MCF 10A (cell line): ENCODE results near the gene HCST. TPM values are rescaled to one million over a fixed set of nuclear protein-coding genes. Genes with fewer than 3 reads are reported as not detected.
A peak's percentile ranks its signal among the peaks of the same experiment; 100 is the strongest.

ENCODE experiments used
- BruUV-seq: library from RNA; stranded (reverse); fragments of 400-500 nt; replicated peaks from 2 replicates; lab custom pipeline; 2021; lab: Mats Ljungman, UMichigan
- CTCF ChIA-PET: fragments of 300-600 bp; sonication (Branson Sonifier 250); formaldehyde crosslinking; extraction: SDS; loops from one replicate; lab custom pipeline; 2021; ENCODE audit warnings: antibody characterized with exemption, inconsistent platforms; lab: Yijun Ruan, JAX
- POLR2A ChIA-PET: fragments of 300-600, 350-650 bp; sonication (Branson Sonifier 250); formaldehyde crosslinking; extraction: SDS; loops from one replicate; lab custom pipeline; 2020; ENCODE audit warnings: antibody characterized with exemption, inconsistent platforms; lab: Yijun Ruan, JAX
- DNase-seq: peaks from one replicate; pipeline ENCODE4 v3.0.0-alpha.2; 2018; ENCODE audit not compliant: unreplicated experiment
- H3K27ac Mint-ChIP-seq: one replicate; pipeline ENCODE4 v1.8.0; 2022; ENCODE audit warnings: mild to moderate bottlenecking, low read depth, mixed read lengths; ENCODE audit not compliant: unreplicated experiment
- H3K27me3 Mint-ChIP-seq: one replicate; pipeline ENCODE4 v1.8.0; 2022; ENCODE audit warnings: mixed read lengths; ENCODE audit not compliant: insufficient read depth, unreplicated experiment
- H3K36me3 Mint-ChIP-seq: one replicate; pipeline ENCODE4 v1.8.0; 2022; ENCODE audit warnings: mild to moderate bottlenecking, moderate library complexity, mixed read lengths; ENCODE audit not compliant: insufficient read depth, unreplicated experiment
- H3K4me1 Mint-ChIP-seq: one replicate; pipeline ENCODE4 v1.8.0; 2022; ENCODE audit warnings: mixed read lengths; ENCODE audit not compliant: insufficient read depth, unreplicated experiment
- H3K4me3 Mint-ChIP-seq: one replicate; pipeline ENCODE4 v1.8.0; 2022; ENCODE audit warnings: mild to moderate bottlenecking, moderate library complexity, mixed read lengths; ENCODE audit not compliant: unreplicated experiment
- H3K9me3 Mint-ChIP-seq: one replicate; pipeline ENCODE4 v1.8.0; 2022; ENCODE audit warnings: mixed read lengths; ENCODE audit not compliant: unreplicated experiment
- CTCF ChIP-seq: fragments of 200-600 bp; IDR thresholded peaks from one replicate; pipeline ENCODE4 v1.8.0; 2022; ENCODE audit warnings: antibody characterized with exemption, mild to moderate bottlenecking; ENCODE audit not compliant: unreplicated experiment
- intact Hi-C: fragments of 100-400 bp; cut with micrococcal nuclease; formaldehyde crosslinking; loops from 2 replicates; pipeline ENCODE4 v1.14.1; 2022
- total RNA-seq: library from RNA; stranded (reverse); gene quantifications from 2 replicates; pipeline ENCODE4 v1.2.3, GENCODE V29; 2022

Gene HCST
- total RNA-seq, 1 experiment from 2014 or later: not detected

GRCh38 chr19:35903550-35904179, 1.3 kb downstream of the HCST start:
- no peak for TF ChIP-seq CTCF
- peak overlapping the region; percentile 81 for H3K27ac Mint-ChIP-seq
- POLR2A ChIA-PET: interaction anchor here (0.8 kb wide), 1 partner anchor 31 kb away, joined by 3 read pairs; no protein-coding TSS in a partner anchor
- no peaks in the 10 kb centered on the region for H3K36me3 Mint-ChIP-seq
- H3K4me1 Mint-ChIP-seq: peaks cover 16% of the 10 kb centered on the region
- DNase-seq: peak; percentile 45
- H3K4me3 Mint-ChIP-seq: peak overlapping the region; percentile 63
- intact Hi-C loops: no loop called here
- BruUV-seq: no TSS peak
- no peaks in the 10 kb centered on the region for H3K27me3 Mint-ChIP-seq
- CTCF ChIA-PET: no interaction called here
- H3K9me3 Mint-ChIP-seq: no peaks in the 10 kb centered on the region

- POLR2A ChIA-PET: no interaction called here
- no peaks in the 10 kb centered on the region for H3K9me3 Mint-ChIP-seq
Observed at GRCh38 chr19:35904311-35905068, 2.2 kb downstream of the HCST start.

GRCh38 chr19:35905178-35905727, 2.9 kb downstream of the HCST start:
- DNase-seq: no peak
- no peak for TF ChIP-seq CTCF
- intact Hi-C loops: no loop called here
- H3K4me3 Mint-ChIP-seq: no peak overlapping the region
- no peaks in the 10 kb centered on the region for H3K27me3 Mint-ChIP-seq
- ChIA-PET CTCF (interaction anchor here (0.5 to 0.6 kb wide), 2 partner anchors 28 to 587 kb away, joined by 3 read pairs; no protein-coding TSS in a partner anchor), POLR2A (no interaction called here)
- no peak overlapping the region for H3K27ac Mint-ChIP-seq
- H3K36me3 Mint-ChIP-seq: no peaks in the 10 kb centered on the region
- BruUV-seq: no TSS peak
- H3K9me3 Mint-ChIP-seq: no peaks in the 10 kb centered on the region
- peaks cover 16% of the 10 kb centered on the region for H3K4me1 Mint-ChIP-seq

More at GRCh38 chr19:35904311-35905068, 2.2 kb downstream of the HCST start:
- CTCF ChIA-PET: interaction anchor here (0.5 kb wide), 1 partner anchor 587 kb away, joined by 3 read pairs; no protein-coding TSS in a partner anchor
- H3K27me3 Mint-ChIP-seq: no peaks in the 10 kb centered on the region
- no peaks in the 10 kb centered on the region for H3K36me3 Mint-ChIP-seq
- intact Hi-C loops: no loop called here
- no peak overlapping the region for H3K4me3 Mint-ChIP-seq
- no TSS peak for BruUV-seq
- H3K4me1 Mint-ChIP-seq: peaks cover 16% of the 10 kb centered on the region
- TF ChIP-seq CTCF: no peak
- no peak for DNase-seq
- no peak overlapping the region for H3K27ac Mint-ChIP-seq

GRCh38 chr19:35907377-35907745, 5.0 kb downstream of the HCST start:
- ChIA-PET CTCF (no interaction called here), POLR2A (no interaction called here)
- Mint-ChIP-seq H3K4me3 (no peak overlapping the region), H3K27ac (no peak overlapping the region), H3K9me3 (no peaks in the 10 kb centered on the region), H3K27me3 (no peaks in the 10 kb centered on the region), H3K36me3 (no peaks in the 10 kb centered on the region), H3K4me1 (peaks cover 9% of the 10 kb centered on the region)
- BruUV-seq: no TSS peak
- no peak for TF ChIP-seq CTCF
- intact Hi-C loops: no loop called here
- DNase-seq: no peak
